ENCODE results near the gene FARS2. TPM values are rescaled to one million over a fixed set of nuclear protein-coding genes. Genes with fewer than 3 reads are reported as not detected.

Gene FARS2
- total RNA-seq, 4 donors from 2014 or later: 8.3 to 18.5 (median 13.0) TPM

DNA sequence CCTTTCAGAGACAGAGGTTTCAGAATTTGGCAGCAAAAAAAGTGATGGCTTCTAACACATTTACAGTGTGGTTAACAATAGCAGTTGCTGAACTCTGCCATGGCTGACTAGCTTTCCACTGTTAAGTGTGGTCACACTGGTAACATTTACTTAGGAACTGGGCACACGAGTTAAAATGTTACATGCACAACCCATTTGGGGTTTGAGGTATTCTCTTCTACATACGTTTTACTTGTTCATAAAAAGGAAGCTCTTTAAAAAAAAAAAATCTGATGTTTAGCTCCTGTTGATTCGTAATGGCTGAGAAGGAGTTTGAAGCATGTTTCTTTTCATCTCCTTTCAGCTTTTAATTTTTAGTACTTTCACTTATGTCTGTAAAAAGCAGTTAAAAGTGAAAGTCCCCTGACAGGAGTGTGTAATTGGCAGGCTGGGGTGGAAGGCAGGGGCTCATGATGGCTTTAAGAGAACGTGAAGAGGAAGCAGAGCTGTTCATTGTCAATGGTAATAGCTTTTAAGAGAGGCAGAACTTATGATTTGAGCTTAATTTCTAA is 245.9 kb downstream of the FARS2 start:
- Histone ChIP-seq H3K27me3 (no peaks in the 10 kb centered on the region), H3K4me1 (no peaks in the 10 kb centered on the region), H3K9me3 (no peaks in the 10 kb centered on the region), H3K27ac (no peak overlapping the region), H3K36me3 (no peaks in the 10 kb centered on the region), H3K4me3 (no peak overlapping the region)
- WGBS, 2 donors: 60 to 84% methylated on average over 4 of the region's 4 CpGs
- DNase-seq: no peak
- intact Hi-C loops (cut with DNase I): no loop called here
- no peak for TF ChIP-seq POLR2A (IDR thresholded peaks at IDR 0.05)
- TF ChIP-seq, protein P1, sequence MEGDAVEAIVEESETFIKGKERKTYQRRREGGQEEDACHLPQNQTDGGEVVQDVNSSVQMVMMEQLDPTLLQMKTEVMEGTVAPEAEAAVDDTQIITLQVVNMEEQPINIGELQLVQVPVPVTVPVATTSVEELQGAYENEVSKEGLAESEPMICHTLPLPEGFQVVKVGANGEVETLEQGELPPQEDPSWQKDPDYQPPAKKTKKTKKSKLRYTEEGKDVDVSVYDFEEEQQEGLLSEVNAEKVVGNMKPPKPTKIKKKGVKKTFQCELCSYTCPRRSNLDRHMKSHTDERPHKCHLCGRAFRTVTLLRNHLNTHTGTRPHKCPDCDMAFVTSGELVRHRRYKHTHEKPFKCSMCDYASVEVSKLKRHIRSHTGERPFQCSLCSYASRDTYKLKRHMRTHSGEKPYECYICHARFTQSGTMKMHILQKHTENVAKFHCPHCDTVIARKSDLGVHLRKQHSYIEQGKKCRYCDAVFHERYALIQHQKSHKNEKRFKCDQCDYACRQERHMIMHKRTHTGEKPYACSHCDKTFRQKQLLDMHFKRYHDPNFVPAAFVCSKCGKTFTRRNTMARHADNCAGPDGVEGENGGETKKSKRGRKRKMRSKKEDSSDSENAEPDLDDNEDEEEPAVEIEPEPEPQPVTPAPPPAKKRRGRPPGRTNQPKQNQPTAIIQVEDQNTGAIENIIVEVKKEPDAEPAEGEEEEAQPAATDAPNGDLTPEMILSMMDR (IDR thresholded peaks at IDR 0.05): no peak

DNA sequence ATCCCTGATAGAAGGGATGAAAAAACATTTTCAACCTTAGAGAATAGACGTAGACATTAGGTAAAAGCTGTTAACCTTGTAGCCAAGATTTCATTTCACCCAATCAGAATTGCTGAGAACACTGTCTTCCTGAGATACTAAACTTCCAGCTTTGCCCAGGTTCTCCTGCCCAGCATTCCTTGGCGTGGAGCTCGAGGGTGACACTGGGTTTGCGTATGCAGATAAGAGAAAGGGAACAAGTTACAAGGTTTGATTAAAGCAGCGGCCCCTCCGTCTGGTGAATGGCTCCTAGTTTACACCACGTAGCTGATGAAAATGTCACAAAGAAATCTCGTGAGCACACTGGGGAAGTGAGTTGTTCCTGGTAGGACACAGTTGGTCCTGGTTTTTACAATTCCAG is 247.8 kb downstream of the FARS2 start:
- Histone ChIP-seq H3K4me1 (no peaks in the 10 kb centered on the region), H3K9me3 (no peaks in the 10 kb centered on the region), H3K27me3 (no peaks in the 10 kb centered on the region), H3K27ac (no peak overlapping the region), H3K4me3 (no peak overlapping the region), H3K36me3 (no peaks in the 10 kb centered on the region)
- TF ChIP-seq, protein P1 (IDR thresholded peaks at IDR 0.05): no peak
- no peak for TF ChIP-seq POLR2A (IDR thresholded peaks at IDR 0.05)
- DNase-seq: no peak
- intact Hi-C loops (cut with DNase I): no loop called here
- 86 to 95% methylated on average over 7 to 8 of the region's 8 CpGs for WGBS, 2 donors

DNA sequence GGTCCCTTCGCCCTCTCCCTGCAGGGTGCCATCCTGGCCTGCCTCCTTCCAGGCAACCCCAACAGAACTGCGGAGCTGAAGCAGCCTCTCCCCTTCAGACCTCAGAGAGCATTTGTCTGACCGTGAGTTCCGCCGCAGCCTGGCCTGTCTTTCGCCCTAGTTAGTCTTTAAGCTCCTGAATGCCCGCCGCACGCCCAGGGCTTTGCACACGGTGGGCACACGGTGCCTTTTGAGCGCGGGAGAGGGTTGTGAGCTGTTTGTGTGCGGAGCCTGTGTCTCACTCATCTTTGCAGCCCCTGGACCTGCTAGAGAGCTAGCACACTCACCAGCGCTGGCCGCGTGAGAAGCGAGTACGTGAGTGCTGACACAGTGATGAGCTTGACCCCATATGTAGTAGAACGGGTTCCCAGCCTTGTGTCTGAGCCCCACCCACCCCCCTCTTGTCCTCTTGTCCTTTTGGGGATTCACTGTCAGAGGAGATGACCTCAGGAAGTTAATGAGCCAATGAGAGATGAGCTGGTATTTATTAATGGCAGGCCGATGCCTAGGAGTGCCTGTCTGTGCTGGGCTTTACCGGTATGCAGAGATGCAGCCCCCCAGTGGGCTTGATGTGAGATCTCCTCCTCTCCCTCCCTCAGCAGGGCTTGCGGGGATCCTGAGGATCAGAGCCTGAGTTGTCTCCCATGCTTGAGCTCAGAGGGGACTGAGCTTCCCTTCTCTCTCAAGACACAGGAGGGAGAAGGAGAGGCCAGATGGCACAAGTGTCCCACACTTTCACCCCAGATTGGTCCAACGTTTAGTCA is 249.2 kb downstream of the FARS2 start:
- Histone ChIP-seq H3K36me3 (no peaks in the 10 kb centered on the region), H3K27me3 (no peaks in the 10 kb centered on the region), H3K9me3 (no peaks in the 10 kb centered on the region), H3K4me3 (no peak overlapping the region), H3K27ac (no peak overlapping the region), H3K4me1 (no peaks in the 10 kb centered on the region)
- intact Hi-C loops (cut with DNase I): no loop called here
- TF ChIP-seq, protein P1 (IDR thresholded peaks at IDR 0.05): no peak
- no peak for TF ChIP-seq POLR2A (IDR thresholded peaks at IDR 0.05)
- 86 to 88% methylated on average over 6 to 11 of the region's 24 CpGs for WGBS, 2 donors
- DNase-seq: no peak

DNA sequence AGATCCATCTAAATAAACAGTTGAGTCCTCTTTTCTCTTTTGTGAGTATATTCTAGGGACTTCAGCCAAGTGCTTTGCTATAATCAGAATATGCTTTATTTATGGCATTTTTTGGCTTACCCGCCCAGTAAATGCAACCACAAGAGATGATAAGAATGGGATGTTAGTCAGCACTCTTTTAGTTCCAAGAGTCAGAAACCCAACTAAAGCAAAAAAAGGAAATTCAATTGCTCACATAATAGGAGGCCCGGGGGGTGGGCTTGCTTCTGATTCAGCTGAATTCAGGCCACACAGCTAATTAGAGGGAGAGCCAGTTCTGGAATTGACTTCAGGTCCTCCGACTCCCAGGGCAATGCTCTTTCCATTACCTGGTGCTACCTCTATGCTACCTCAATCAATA is 250.6 kb downstream of the FARS2 start:
- no peaks in the 10 kb centered on the region for H3K27me3 ChIP-seq
- no peak overlapping the region for H3K27ac ChIP-seq
- no peak for TF ChIP-seq POLR2A (IDR thresholded peaks at IDR 0.05)
- TF ChIP-seq, protein P1 (IDR thresholded peaks at IDR 0.05): no peak
- no peaks in the 10 kb centered on the region for H3K9me3 ChIP-seq
- DNase-seq: no peak
- 76 to 83% methylated on average over 3 of the region's 3 CpGs for WGBS, 2 donors
- intact Hi-C loops (cut with DNase I): no loop called here
- no peak overlapping the region for H3K4me3 ChIP-seq
- H3K4me1 ChIP-seq: no peaks in the 10 kb centered on the region
- no peaks in the 10 kb centered on the region for H3K36me3 ChIP-seq

DNA sequence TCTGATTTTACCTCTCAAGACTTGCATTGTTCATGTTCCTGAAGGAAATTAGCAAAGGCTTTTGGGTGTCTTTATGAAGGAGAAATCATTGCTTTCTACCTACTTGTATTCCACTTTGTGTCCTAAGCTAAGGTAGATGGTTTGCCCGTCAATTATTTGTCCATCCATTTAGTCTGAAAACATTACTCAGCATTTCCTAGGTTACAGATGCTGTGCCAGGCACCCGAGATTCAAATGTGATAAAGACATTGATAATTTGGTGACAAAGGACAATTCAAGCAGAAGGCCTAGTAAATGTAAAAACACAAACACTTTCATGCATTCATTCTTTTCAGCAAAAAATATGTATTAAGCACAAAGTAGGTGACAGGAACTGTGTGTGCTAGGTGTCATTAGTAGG is 251.1 kb downstream of the FARS2 start:
- H3K36me3 ChIP-seq: no peaks in the 10 kb centered on the region
- no peak overlapping the region for H3K4me3 ChIP-seq
- TF ChIP-seq, protein P1 (IDR thresholded peaks at IDR 0.05): no peak
- no peak for TF ChIP-seq POLR2A (IDR thresholded peaks at IDR 0.05)
- intact Hi-C loops (cut with DNase I): no loop called here
- H3K27ac ChIP-seq: no peak overlapping the region
- 85 to 94% methylated on average over 2 of the region's 2 CpGs for WGBS, 2 donors
- H3K9me3 ChIP-seq: no peaks in the 10 kb centered on the region
- H3K4me1 ChIP-seq: no peaks in the 10 kb centered on the region
- no peaks in the 10 kb centered on the region for H3K27me3 ChIP-seq
- no peak for DNase-seq

Data from esophagus squamous epithelium (tissue), 5 donors.